Smooth muscle cell (in vitro differentiated cells): Measurements from ENCODE around the gene C1RL. TPM values are rescaled to one million over a fixed set of nuclear protein-coding genes. Genes with fewer than 3 reads are reported as not detected.

ENCODE experiments used
- DNase-seq: peaks from one replicate; lab custom pipeline; 2025; ENCODE audit not compliant: unreplicated experiment; lab: John Stamatoyannopoulos, UW
- H2AFZ ChIP-seq: fragments of 200-600 bp; sonication (generic); 2 replicates; pipeline ENCODE4 v1.6.0; 2016; ENCODE audit warnings: antibody characterized with exemption, low read depth, mild to moderate bottlenecking
- H3F3A ChIP-seq: fragments of 200-600 bp; sonication (generic); 2 replicates; pipeline ENCODE4 v1.6.0; 2017; ENCODE audit warnings: antibody characterized with exemption, low read depth
- H3K27ac ChIP-seq: fragments of 200-600 bp; sonication (generic); 2 replicates; pipeline ENCODE4 v1.5.1; 2016; ENCODE audit warnings: low read depth, mild to moderate bottlenecking
- H3K27me3 ChIP-seq: fragments of 200-600 bp; sonication (generic); 2 replicates; pipeline ENCODE4 v1.6.1; 2016; ENCODE audit warnings: low read depth, mild to moderate bottlenecking
- H3K36me3 ChIP-seq: fragments of 200-600 bp; sonication (generic); 2 replicates; pipeline ENCODE4 v1.5.1; 2016; ENCODE audit warnings: low read depth
- H3K4me1 ChIP-seq: fragments of 200-600 bp; sonication (generic); 2 replicates; pipeline ENCODE4 v1.5.1; 2016; ENCODE audit warnings: low read depth
- H3K4me2 ChIP-seq: fragments of 200-600 bp; sonication (generic); 2 replicates; pipeline ENCODE4 v1.6.0; 2016; ENCODE audit warnings: mild to moderate bottlenecking
- H3K4me3 ChIP-seq: fragments of 200-600 bp; sonication (generic); 2 replicates; pipeline ENCODE4 v1.5.1; 2016; ENCODE audit warnings: mild to moderate bottlenecking
- H3K79me2 ChIP-seq: fragments of 200-600 bp; sonication (generic); 2 replicates; pipeline ENCODE4 v1.6.0; 2016; ENCODE audit warnings: low read depth, mild to moderate bottlenecking
- H3K9ac ChIP-seq: fragments of 200-600 bp; sonication (generic); 2 replicates; pipeline ENCODE4 v1.6.0; 2016; ENCODE audit warnings: low read depth
- H3K9me3 ChIP-seq: fragments of 200-600 bp; sonication (generic); replicated peaks from 2 replicates; pipeline ENCODE4 v1.5.1; 2016; ENCODE audit warnings: low read depth
- H4K20me1 ChIP-seq: fragments of 200-600 bp; sonication (generic); 2 replicates; pipeline ENCODE4 v1.6.0; 2016; ENCODE audit warnings: low read depth
- CTCF ChIP-seq: fragments of 200-600 bp; sonication (generic); IDR thresholded peaks from 2 replicates; pipeline ENCODE4 v1.5.1; 2017; ENCODE audit warnings: borderline replicate concordance, mild to moderate bottlenecking, antibody characterized with exemption; ENCODE audit not compliant: insufficient read depth, poor library complexity, severe bottlenecking
- WGBS: methylation state at CpG from one replicate; pipeline ENCODE4 v1.1.7; 2016; ENCODE audit warnings: low lambda C conversion rate; 5-methylcytosine and 5-hydroxymethylcytosine counted together
- polyA plus RNA-seq: library from polyadenylated mRNA; unstranded; fragments of >200 nt; fragmentation: Nextera tagmentation; extraction: Ambion mirVana; gene quantifications from 2 replicates; pipeline ENCODE4 v1.2.1, GENCODE V29; 2016
- total RNA-seq: library from RNA; depleted of rRNA; stranded (reverse); fragments of >200 nt; gene quantifications from 2 replicates; pipeline ENCODE4 v1.2.3, GENCODE V29; 2014

C1RL gene
- total and polyA plus RNA-seq, 2 experiments from 2014 or later: 8.7 to 21.1 TPM

- 94% methylated on average over 7 of the region's 7 CpGs for WGBS
- no peak overlapping the region for H3K9ac ChIP-seq
- H3K27ac ChIP-seq: no peak overlapping the region
- no peaks in the 10 kb centered on the region for H3K4me1 ChIP-seq
- H4K20me1 ChIP-seq: no peaks in the 10 kb centered on the region
- H3F3A ChIP-seq: no peaks in the 10 kb centered on the region
- H3K79me2 ChIP-seq: no peaks in the 10 kb centered on the region
- DNase-seq: no peak
- H2AFZ ChIP-seq: no peak overlapping the region
- no peaks in the 10 kb centered on the region for H3K36me3 ChIP-seq
- H3K4me2 ChIP-seq: no peak overlapping the region
- H3K4me3 ChIP-seq: no peak overlapping the region
- H3K27me3 ChIP-seq: peaks cover 3% of the 10 kb centered on the region
- H3K9me3 ChIP-seq: no peaks in the 10 kb centered on the region
- TF ChIP-seq CTCF: no peak
Measured at GRCh38 chr12:7122811-7123769, 14.1 kb upstream of the C1RL start.

GRCh38 chr12:7121324-7121723, 12.3 kb upstream of the C1RL start:
- Histone ChIP-seq H3K4me3 (no peak overlapping the region), H3K79me2 (no peaks in the 10 kb centered on the region), H3K36me3 (no peaks in the 10 kb centered on the region), H3K9ac (no peak overlapping the region), H4K20me1 (no peaks in the 10 kb centered on the region), H3F3A (no peaks in the 10 kb centered on the region), H3K4me2 (no peak overlapping the region), H3K9me3 (no peaks in the 10 kb centered on the region), H2AFZ (no peak overlapping the region), H3K27ac (no peak overlapping the region), H3K27me3 (no peaks in the 10 kb centered on the region), H3K4me1 (no peaks in the 10 kb centered on the region)
- no peak for DNase-seq
- 94% methylated on average over 5 of the region's 5 CpGs for WGBS
- no peak for TF ChIP-seq CTCF

GRCh38 chr12:7120166-7120565, 11.2 kb upstream of the C1RL start:
- Histone ChIP-seq H3K9me3 (no peaks in the 10 kb centered on the region), H4K20me1 (no peaks in the 10 kb centered on the region), H3K4me3 (no peak overlapping the region), H3K36me3 (no peaks in the 10 kb centered on the region), H3K79me2 (no peaks in the 10 kb centered on the region), H3K27ac (no peak overlapping the region), H3K4me2 (no peak overlapping the region), H3K4me1 (no peaks in the 10 kb centered on the region), H3K27me3 (no peaks in the 10 kb centered on the region), H3K9ac (no peak overlapping the region), H3F3A (no peaks in the 10 kb centered on the region), H2AFZ (no peak overlapping the region)
- WGBS: 85% methylated on average over 5 of the region's 5 CpGs
- no peak for TF ChIP-seq CTCF
- no peak for DNase-seq
